DOHH2 (cell line): ENCODE data around the gene PAOX.

Source experiments
- H3F3A ChIP-seq: fragments of 200-600 bp; sonication (generic), shearing (Covaris generic); 2 replicates; pipeline ENCODE4 v1.6.0; 2016; ENCODE audit warnings: antibody characterized with exemption, mild to moderate bottlenecking; ENCODE audit not compliant: control insufficient read depth, insufficient read depth
- H3K27ac ChIP-seq: fragments of 200-600 bp; sonication (generic); 2 replicates; pipeline ENCODE4 v1.5.1; 2014; ENCODE audit warnings: low read depth, mild to moderate bottlenecking, low read length, moderate library complexity
- H3K27me3 ChIP-seq: fragments of 200-600 bp; sonication (generic); 2 replicates; pipeline ENCODE4 v1.6.1; 2014; ENCODE audit warnings: mild to moderate bottlenecking, low read length, mixed read lengths; ENCODE audit not compliant: control insufficient read depth
- H3K36me3 ChIP-seq: fragments of 200-600 bp; sonication (generic); 2 replicates; pipeline ENCODE4 v1.6.1; 2014; ENCODE audit warnings: mild to moderate bottlenecking, low read length, moderate library complexity, mixed read lengths; ENCODE audit not compliant: control insufficient read depth
- H3K4me1 ChIP-seq: fragments of 200-600 bp; sonication (generic); 2 replicates; pipeline ENCODE4 v1.6.1; 2014; ENCODE audit warnings: mild to moderate bottlenecking, low read length, mixed read lengths; ENCODE audit not compliant: control insufficient read depth
- H3K4me2 ChIP-seq: fragments of 200-600 bp; sonication (generic); 2 replicates; pipeline ENCODE4 v1.6.0; 2014; ENCODE audit warnings: mild to moderate bottlenecking, low read length, moderate library complexity
- H3K4me3 ChIP-seq: fragments of 200-600 bp; sonication (generic); 2 replicates; pipeline ENCODE4 v1.5.1; 2014; ENCODE audit warnings: mild to moderate bottlenecking, low read length, mixed read lengths
- H3K79me2 ChIP-seq: fragments of 200-600 bp; sonication (generic); 2 replicates; pipeline ENCODE4 v1.6.1; 2014; ENCODE audit warnings: mild to moderate bottlenecking, low read length, mixed read lengths; ENCODE audit not compliant: control insufficient read depth
- H3K9me2 ChIP-seq: fragments of 200-600 bp; sonication (generic); replicated peaks from 2 replicates; pipeline ENCODE4 v1.6.1; 2014; ENCODE audit warnings: mild to moderate bottlenecking, low read length, mixed read lengths; ENCODE audit not compliant: control insufficient read depth
- H3K9me3 ChIP-seq: fragments of 200-600 bp; sonication (generic); 2 replicates; pipeline ENCODE4 v1.6.1; 2014; ENCODE audit warnings: antibody characterized with exemption, low read length, mixed read lengths; ENCODE audit not compliant: control insufficient read depth, insufficient read depth
- H4K20me1 ChIP-seq: fragments of 200-600 bp; sonication (generic); 2 replicates; pipeline ENCODE4 v1.6.0; 2014; ENCODE audit warnings: low read depth, mild to moderate bottlenecking, antibody characterized with exemption, low read length, moderate library complexity; ENCODE audit not compliant: control insufficient read depth, insufficient read depth
- EZH2phosphoT487 ChIP-seq: fragments of 200-600 bp; sonication (generic); IDR thresholded peaks from 2 replicates; pipeline ENCODE4 v1.6.1; 2017; ENCODE audit warnings: borderline replicate concordance, mild to moderate bottlenecking, antibody characterized with exemption, low read length, moderate library complexity, mixed read lengths
- TF ChIP-seq, protein P1 (sequence below): fragments of 200-600 bp; sonication (generic); IDR thresholded peaks from one replicate; pipeline ENCODE4 v1.5.1; 2014; ENCODE audit warnings: antibody characterized with exemption, mild to moderate bottlenecking, low read depth, low read length; ENCODE audit not compliant: poor library complexity, severe bottlenecking

PAOX gene

DNA sequence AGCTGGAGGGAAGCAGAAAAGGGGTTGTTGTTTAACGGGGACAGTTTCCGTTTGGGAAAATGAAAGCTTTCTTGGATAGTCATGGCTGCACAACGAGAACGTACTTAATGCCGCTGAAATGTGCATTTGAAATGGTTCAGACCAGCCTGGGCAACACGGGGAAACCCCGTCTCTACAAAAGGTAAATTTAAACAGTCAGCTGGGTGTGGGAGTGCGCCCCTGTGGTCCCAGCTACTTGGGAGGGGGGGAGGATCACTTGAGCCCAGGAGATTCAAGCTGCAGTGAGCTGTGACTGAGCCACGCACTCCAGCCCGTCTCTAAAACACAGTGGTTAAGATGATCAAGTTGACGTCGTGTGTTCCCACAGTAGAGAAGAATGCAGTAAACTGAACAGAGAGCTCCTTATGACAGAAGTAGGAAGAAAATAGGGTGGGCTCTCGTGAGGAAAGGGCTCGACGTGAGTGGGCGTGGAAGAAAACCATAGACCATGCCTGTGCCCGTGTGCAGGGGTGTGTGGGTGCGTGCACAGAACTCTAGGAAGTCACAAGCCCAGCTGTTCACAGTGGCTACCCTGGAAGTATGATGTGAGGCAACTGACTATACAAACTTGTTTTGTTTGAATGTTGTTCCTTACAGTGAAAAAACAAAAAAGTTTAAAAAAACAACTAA is 17.2 kb upstream of the PAOX start:
- Histone ChIP-seq H3K9me3 (no peaks in the 10 kb centered on the region), H3K9me2 (no peaks in the 10 kb centered on the region), H3K79me2 (no peaks in the 10 kb centered on the region), H3F3A (no peaks in the 10 kb centered on the region), H3K4me3 (no peak overlapping the region), H3K27ac (no peak overlapping the region), H3K4me2 (no peak overlapping the region), H4K20me1 (no peaks in the 10 kb centered on the region), H3K27me3 (no peaks in the 10 kb centered on the region), H3K36me3 (peaks cover 18% of the 10 kb centered on the region; the same call in 1 of the 2 replicates), H3K4me1 (peaks cover 3% of the 10 kb centered on the region; the same call in 1 of the 2 replicates)
- TF ChIP-seq EZH2phosphoT487, result no peak
- TF ChIP-seq, protein P1, sequence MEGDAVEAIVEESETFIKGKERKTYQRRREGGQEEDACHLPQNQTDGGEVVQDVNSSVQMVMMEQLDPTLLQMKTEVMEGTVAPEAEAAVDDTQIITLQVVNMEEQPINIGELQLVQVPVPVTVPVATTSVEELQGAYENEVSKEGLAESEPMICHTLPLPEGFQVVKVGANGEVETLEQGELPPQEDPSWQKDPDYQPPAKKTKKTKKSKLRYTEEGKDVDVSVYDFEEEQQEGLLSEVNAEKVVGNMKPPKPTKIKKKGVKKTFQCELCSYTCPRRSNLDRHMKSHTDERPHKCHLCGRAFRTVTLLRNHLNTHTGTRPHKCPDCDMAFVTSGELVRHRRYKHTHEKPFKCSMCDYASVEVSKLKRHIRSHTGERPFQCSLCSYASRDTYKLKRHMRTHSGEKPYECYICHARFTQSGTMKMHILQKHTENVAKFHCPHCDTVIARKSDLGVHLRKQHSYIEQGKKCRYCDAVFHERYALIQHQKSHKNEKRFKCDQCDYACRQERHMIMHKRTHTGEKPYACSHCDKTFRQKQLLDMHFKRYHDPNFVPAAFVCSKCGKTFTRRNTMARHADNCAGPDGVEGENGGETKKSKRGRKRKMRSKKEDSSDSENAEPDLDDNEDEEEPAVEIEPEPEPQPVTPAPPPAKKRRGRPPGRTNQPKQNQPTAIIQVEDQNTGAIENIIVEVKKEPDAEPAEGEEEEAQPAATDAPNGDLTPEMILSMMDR, result no peak

- no peak overlapping the region for H3K4me2 ChIP-seq
Observed at GRCh38 chr10:133362846-133363245, 16.2 kb upstream of the PAOX start.

DNA sequence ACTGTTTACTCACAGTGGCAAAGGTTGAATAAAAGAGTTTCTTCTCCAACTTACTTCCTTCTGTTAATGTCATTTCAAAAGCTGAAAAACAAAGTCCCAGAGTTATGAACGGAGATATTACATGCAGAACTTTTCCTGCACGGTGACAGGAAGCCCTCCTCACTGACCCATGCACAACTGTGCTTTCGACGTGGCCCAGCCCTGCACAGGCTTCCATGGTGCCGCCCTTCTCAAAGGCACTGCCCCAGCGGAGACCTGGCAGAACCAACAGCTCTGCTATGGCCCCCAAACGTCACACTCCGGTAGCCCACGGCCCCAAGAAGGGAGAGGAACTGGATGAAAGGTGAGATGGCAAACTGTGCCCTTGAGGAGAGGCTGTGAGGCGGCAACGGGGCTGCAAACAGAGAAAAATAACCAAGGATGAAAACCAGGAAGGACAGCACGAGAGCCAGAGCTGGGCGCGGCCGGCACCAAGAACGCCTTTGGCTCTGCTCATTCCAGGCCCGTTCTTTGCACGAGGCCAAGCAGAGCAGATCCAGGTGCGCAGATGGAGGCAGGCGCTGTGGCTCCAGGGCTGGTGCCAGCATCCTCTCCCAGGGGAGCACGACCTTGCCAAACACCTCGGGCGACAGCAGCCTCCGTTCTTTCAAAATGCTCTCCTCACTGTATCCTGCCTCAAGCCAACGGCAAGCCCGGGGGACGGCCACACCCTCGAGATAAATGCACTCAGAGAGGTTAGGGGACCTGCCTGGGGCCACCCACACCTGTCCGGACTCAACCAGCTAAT is 14.2 kb upstream of the PAOX start:
- Histone ChIP-seq H4K20me1 (no peaks in the 10 kb centered on the region), H3K27ac (no peak overlapping the region), H3K4me2 (no peak overlapping the region), H3K79me2 (no peaks in the 10 kb centered on the region), H3K4me3 (no peak overlapping the region), H3K27me3 (no peaks in the 10 kb centered on the region), H3K9me2 (no peaks in the 10 kb centered on the region), H3K36me3 (peaks cover 18% of the 10 kb centered on the region; the same call in 1 of the 2 replicates), H3K4me1 (no peaks in the 10 kb centered on the region), H3F3A (no peaks in the 10 kb centered on the region), H3K9me3 (no peaks in the 10 kb centered on the region)
- TF ChIP-seq, protein P1, result no peak
- no peak for TF ChIP-seq EZH2phosphoT487

More at GRCh38 chr10:133362846-133363245, 16.2 kb upstream of the PAOX start:
- Histone ChIP-seq H3K79me2 (no peaks in the 10 kb centered on the region), H3F3A (no peaks in the 10 kb centered on the region), H3K27ac (no peak overlapping the region), H3K27me3 (no peaks in the 10 kb centered on the region), H4K20me1 (no peaks in the 10 kb centered on the region), H3K36me3 (peaks cover 18% of the 10 kb centered on the region; the same call in 1 of the 2 replicates), H3K9me3 (no peaks in the 10 kb centered on the region), H3K4me3 (no peak overlapping the region), H3K9me2 (no peaks in the 10 kb centered on the region), H3K4me1 (no peaks in the 10 kb centered on the region)
- TF ChIP-seq, protein P1, result no peak
- no peak for TF ChIP-seq EZH2phosphoT487
